Muscle of arm (tissue), 14 donors: ENCODE measurements around the gene EZH2. TPM values are rescaled to one million over a fixed set of nuclear protein-coding genes. Genes with fewer than 3 reads are reported as not detected.

ENCODE experiments used
- DNase-seq: peaks from one replicate; pipeline ENCODE4 v3.0.0-alpha.2; 2013
- long read RNA-seq, 11 donors: transcript quantifications; one replicate each; lab custom pipeline, GENCODE V29; 2026
- polyA plus RNA-seq, 12 donors: library from polyadenylated mRNA; unstranded; fragments of 120-200 nt; gene quantifications; one replicate each; pipeline ENCODE4 v1.2.1, GENCODE V29; 2013; ENCODE audit not compliant: insufficient read length in 12 of 12

Gene EZH2
- 10 to 100 TPM in 11 of 12 donors, not detected in 1; 15.3 to 44.6 (median 26.0) TPM for polyA plus RNA-seq
- long read RNA-seq, donor 1, transcript EZH2-210 (10 exons, 1,876 nt) = major isoform, 5 of 7 reads
- long read RNA-seq, donor 1, partial matches to known transcripts = 0 of 7 reads
- long read RNA-seq, donor 1, other reads (novel, unspliced or antisense) = 0 of 7 reads
- long read RNA-seq, donor 2, partial matches to known transcripts = 0 of 3 reads
- long read RNA-seq, donor 2, other reads (novel, unspliced or antisense) = 0 of 3 reads
- long read RNA-seq, donor 3, partial matches to known transcripts = 5 of 5 reads
- long read RNA-seq, donor 3, other reads (novel, unspliced or antisense) = 0 of 5 reads
- long read RNA-seq, donor 4, partial matches to known transcripts = 5 of 6 reads
- long read RNA-seq, donor 4, other reads (novel, unspliced or antisense) = 0 of 6 reads
- long read RNA-seq, donor 5, partial matches to known transcripts = 20 of 21 reads
- long read RNA-seq, donor 5, other reads (novel, unspliced or antisense) = 0 of 21 reads
- long read RNA-seq, donor 6, partial matches to known transcripts = 6 of 6 reads
- long read RNA-seq, donor 6, other reads (novel, unspliced or antisense) = 0 of 6 reads
- long read RNA-seq, donor 7, partial matches to known transcripts = 6 of 8 reads
- long read RNA-seq, donor 7, other reads (novel, unspliced or antisense) = 0 of 8 reads
- long read RNA-seq, donor 8, partial matches to known transcripts = 12 of 14 reads
- long read RNA-seq, donor 8, other reads (novel, unspliced or antisense) = 0 of 14 reads
- long read RNA-seq, donor 9, partial matches to known transcripts = 0 of 1 reads
- long read RNA-seq, donor 9, other reads (novel, unspliced or antisense) = 0 of 1 reads
- long read RNA-seq, donor 10, partial matches to known transcripts = 6 of 7 reads
- long read RNA-seq, donor 10, other reads (novel, unspliced or antisense) = 0 of 7 reads
- long read RNA-seq, donor 11, partial matches to known transcripts = 15 of 18 reads
- long read RNA-seq, donor 11, other reads (novel, unspliced or antisense) = 0 of 18 reads

DNA sequence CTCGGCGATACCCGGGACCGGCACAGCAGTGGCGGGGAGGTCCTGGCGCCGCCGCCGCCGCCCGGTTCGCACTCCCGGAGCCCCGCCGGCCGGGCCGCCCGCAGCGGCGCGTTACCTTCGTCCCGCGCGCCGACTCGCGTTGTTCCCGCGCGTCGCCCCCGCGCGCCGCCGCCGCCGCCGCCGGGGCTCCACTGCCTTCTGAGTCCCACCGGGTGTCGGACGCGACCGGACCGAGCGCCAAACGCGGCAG is at the start of gene EZH2:
Gene EZH2 (minus strand): TSS at position 243 of the 250 bp plus-strand sequence. CDS start 36,993 bp downstream, outside the sequence.
- no peak for DNase-seq

- DNase-seq = peak; percentile 68
Measured at GRCh38 chr7:148931470-148931869, 47.4 kb upstream of the EZH2 start.

DNA sequence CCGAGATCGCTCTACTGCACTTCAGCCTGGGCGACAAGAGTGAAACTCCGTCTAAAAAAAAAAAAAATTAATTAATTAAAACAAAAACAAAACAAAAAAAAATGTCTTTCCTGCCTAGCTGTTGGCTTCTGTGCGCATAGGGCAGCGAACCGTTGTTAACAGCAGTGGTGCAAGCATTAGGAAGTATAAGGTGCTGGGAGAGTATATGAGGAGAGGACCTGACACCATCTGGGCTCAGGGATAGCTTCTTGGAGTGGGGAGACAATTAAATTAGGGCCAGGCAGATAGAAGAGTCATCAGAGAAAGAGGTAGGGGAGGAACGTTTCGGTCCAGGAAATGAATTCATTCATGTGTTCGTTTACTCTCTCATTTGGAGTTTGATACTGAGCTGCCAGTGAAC is 46.2 kb upstream of the EZH2 start:
- no peak for DNase-seq

DNA sequence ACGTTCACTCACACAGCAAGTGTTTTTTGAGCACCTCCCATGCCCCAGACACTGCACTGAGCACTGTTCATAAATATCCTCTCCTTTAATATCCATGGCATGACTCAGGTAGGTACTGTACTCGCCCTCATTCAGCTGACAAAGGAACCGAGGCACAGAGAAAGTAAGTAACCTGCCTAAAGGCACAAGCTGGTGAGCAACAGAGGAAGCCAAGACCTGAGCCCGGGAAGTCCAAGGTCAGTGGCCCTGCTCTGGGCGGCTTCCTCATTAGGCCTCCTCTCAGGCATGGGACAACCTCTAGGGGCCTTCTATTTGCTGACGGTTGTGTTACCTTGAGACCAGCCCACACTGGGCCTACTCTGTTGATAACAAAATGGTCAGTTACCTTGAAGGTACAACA is 45.1 kb upstream of the EZH2 start:
- no peak for DNase-seq

DNA sequence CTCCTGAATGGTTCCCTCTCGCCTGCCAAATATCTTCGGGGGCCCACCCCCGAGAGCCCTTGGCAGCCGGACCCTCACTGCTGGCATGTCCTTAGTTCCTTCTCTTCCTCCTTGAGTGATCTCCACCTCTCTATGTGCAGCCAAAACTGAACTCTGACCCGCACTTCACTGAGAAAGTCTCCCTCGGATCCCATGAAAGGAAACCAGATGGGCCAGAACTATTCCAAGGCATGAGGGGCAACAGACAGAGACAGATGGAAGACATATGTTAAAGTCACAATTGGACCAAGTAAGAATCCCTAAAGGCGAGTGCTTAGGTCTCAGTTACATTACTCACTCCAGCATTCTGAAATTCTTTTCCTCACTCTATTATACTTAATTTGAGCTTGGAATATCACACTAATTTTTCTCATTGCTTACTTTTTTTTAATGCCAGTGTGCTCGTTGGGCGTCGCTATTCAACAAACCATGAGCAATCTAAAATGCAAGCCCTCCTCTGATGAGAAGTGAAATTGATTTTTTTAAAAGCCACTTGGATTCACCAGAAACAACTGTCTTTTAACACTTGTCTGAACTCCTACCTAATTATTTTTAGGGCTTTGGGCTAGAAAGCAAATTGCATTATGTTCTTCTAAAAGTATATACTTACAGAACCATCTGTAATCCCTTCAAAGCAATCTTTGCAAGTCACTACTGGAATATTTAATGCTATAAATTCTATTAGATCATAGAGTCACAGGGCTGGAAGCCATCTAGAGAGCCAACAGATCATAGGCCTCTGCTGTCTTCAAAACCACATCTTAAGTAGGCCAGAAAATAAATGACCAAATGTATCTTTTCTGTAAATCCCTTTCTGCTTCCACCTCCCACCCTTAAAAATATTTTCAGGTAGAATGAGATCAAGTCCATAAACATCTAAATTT is 43.3 kb upstream of the EZH2 start:
- DNase-seq = peak; percentile 73

DNA sequence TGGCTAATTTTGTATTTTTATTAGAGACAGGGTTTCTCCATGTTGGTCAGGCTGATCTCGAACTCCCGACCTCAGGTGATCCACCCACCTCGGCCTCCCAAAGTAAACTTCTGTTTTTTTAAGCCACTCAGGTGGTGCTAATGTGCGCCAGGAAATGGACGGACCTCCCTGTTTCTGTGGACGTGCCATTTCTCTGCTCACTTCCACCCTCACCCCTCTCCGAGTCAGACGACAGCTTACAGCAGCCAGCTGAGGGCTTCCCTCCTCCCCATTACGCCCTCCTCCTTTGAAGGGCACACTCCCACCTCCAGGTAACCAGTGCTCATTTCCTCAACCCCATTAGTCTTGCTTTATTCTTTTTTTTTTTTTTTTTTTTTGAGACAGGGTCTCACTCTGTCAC is 41.7 kb upstream of the EZH2 start:
- no peak for DNase-seq

DNA sequence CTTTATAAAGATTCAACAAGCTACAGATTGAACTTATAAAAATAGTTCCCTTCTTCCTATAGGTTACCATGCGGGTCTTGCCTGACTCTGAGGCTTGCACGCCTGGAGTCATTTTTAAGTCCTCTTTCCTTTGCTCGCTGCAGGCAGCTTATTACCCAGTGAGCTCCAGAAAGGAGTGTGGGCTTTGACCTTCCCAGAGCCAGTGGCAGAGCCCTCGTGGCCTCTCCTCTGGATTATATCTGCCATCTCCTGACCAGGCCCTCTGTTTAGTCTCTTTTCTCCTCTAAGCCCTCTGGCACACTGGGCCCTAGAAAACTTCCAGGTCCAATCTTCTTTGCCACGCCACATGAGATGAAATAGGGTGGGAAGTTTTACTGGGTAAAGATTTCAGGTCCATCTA is 39.9 kb upstream of the EZH2 start:
- DNase-seq = no peak

DNA sequence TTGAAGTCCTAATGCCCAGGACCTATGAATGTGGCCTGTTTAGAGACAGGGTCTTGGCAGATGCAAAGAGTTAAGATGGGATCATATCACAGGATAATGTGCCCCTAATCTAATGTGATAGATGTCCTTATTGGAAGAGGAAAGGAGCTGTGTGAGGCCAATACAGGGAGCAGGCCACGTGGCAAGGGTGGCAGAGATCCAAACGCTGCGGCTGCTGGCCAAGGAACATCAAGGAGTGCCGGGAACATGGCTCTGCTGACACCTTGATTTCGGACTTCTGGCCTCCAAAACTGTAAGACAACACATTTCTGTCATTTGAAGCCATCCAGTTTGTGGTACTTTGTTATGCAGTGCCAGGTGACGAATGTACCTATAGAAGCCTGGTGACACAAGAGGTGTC is 37.7 kb upstream of the EZH2 start:
- DNase-seq = no peak

DNA sequence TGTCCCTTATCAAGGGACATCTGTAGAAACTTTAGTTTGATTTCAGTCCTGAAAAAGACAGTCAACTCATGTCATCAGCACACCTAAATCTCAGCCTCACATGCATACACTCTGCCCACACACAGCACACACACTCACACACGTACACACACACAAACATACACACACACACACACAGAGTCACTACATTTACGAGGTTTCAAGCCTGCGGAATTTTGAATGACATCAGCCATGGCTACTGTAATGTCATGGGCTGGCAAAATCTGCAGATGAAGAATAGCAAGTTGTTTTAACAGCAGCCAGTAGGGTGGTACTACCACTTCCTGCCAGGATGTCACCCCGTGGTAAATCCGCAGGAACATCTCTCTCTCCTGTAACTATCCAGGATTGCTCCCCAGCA is 37.1 kb upstream of the EZH2 start:
- no peak for DNase-seq

- no peak for DNase-seq
Measured at GRCh38 chr7:148919859-148920258, 35.8 kb upstream of the EZH2 start.

DNA sequence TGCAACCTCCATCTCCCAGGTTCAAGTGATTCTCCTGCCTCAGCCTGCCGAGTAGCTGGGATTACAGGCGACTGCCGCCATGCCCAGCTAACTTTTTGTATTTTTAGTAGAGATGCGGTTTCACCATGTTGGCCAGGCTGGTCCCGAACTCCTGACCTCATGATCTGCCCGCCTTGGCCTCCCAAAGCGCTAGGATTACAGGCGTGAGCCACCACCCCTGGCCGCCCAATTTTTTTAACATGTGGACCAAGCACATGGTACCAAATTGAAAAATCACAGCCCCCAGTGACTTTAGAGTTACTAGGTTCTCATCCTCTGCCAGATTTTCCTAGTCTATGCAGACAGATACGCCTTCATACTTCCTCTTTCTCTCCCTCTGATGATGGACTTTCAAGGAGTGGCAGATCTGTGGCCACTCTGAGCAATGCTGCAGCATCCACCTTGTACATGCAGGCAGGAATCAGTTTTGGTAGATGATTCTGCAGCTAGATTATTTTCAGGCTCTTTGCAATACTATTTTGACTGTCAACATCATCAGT is 34.0 kb upstream of the EZH2 start:
- DNase-seq = no peak

DNA sequence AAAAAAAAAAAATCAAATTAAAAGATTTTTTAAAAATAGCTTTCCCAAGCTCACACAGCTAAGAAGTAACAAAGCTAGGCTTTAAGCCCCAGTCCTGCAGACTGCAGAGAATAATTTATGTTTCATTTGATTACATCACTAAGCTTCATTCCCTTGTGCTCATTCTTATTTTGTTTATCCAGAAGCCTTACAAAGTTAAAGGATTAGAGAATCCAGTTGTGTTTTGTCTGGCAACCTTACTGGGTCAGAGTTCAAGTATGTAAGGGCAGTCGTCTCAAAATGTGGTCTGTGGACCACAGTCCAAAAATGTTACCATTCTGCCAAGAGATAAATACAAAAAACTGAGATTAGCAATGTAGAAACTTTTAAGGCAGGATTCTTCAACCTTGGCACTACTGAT is 32.1 kb upstream of the EZH2 start:
- no peak for DNase-seq

DNA sequence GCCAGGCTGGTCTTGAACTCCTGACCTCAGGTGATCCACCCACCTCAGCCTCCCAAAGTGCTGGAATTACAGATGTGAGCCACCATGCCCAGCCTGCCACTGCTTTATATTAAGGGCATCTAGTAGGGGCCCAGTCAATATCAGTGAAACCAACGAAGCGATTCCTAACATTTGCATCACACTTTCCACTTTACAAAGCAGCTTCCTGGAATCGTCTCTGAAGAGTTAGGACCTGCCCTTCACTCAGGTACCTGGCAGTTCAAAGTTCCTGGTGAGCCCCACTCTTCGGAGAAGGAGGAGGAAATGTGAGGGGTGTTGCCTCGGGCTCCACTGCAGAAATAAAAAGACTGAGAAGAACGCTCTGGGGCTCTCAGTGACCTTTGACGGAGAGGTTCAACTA is 31.1 kb upstream of the EZH2 start:
- no peak for DNase-seq

DNA sequence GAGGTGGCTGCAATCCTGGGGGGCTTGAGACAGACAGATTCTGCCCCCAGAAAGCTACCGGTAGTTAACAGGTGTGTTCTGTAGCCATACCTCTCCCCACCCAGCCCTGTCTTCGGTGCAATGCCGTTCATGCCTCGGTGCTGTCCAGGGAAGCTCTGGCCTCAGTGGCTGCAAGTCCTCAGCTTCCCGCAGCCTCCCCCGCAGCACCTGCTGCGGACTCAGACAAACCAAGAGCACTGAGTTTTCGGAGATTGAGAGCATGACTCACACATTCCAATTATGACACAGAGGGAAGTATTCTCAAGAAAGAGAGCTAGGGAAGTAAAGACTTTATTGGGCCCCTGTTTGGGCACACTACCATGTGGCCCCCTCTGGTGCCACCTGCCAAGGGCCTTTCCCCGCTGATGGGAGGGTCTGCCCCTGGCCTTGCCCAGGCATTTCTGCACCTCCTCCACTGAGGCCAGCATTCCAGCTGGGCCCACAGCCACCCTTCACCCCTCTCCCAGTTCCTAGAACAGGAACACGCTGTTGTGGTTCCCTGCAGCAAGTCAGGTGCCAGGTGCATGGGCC is 30.2 kb upstream of the EZH2 start:
- DNase-seq = no peak

GRCh38 chr7:148912758-148913541 is 28.9 kb upstream of the EZH2 start:
- no peak for DNase-seq

GRCh38 chr7:148912151-148912550 is 28.1 kb upstream of the EZH2 start:
- no peak for DNase-seq

DNA sequence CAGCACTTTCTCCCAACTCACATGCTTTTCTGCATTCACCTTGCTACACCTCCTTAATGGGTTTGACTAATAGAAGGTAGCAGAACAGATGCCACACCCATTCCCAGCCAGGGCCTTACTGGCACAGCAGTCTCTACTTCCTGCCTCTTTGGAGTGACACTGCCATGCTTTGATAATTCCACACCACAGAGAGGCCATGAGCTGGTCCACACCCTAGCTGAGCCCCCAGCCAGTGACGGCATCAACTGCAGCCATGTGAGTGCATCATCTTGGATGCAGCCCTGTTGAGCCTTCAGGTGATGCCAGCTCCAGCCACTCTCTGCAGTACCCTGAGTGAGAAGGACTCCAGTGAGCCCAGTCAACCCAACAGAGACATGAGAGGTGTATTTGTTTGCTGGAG is 27.5 kb upstream of the EZH2 start:
- DNase-seq = no peak

DNA sequence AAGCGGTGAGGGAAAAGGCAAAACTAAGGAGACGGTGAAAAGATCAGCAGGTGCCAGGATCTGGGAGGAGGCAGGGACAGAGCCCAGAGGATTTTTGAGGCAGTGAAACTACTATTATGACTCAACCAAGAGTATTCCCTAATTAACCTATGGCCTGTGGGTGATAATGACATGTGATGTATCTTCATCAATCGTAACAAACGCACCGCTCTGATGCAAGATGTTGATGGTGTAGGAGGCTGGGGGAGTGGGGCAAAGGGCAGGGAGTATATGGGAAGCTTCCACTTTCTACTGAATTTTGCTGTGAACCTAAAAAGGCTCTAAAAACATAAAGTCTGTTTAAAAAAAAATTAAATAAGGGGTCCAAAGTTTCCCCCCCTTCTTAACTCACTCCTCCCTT is 25.5 kb upstream of the EZH2 start:
- no peak for DNase-seq

DNA sequence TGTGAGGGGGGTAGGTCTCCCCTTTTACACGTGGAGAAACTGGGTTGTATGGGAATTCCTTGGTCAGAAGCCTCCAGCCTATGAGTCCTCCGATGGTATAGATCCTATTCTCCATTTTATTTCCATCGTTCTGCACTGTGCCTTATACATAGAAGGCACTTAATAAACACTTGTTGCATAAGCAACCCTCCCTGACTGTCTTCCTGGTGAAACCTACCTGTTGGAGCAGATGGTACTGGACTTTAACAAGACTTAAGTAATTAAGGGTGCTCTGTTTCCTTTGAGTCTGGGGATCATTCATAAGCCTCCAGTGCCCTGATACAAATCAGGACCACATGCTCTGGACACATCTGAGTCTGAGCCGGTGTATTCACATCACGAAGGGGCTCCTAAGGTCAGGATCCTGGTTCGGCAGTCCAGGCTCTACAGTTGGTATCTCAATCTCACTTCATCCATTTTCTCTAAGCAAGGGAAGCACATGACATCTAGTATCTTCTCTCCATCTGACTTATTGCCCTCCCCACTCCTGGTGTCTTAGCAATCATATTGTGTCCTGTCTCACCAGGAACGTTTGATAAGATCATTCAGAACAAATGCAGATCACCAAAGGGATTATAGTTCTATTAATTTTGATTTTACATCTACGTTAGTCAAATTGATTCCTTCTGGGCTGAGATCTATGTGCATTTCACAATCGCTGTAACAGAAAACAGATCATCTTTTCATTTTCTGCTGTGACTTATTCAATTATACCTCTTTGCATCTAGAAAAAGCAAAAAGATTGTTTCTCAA is 22.8 kb upstream of the EZH2 start:
- no peak for DNase-seq
